GM12878 (cell line): Measurements from ENCODE around the gene TSPAN5. TPM values are rescaled to one million over a fixed set of nuclear protein-coding genes. Genes with fewer than 3 reads are reported as not detected.

Source experiments
- ATAC-seq: fragments of 200-7000 bp; cut with Tn5 transposase; 3 replicates; pipeline ENCODE4 v1.9.1; 2020; ENCODE audit warnings: mild to moderate bottlenecking, moderate library complexity
- BruUV-seq: library from RNA; stranded (reverse); fragments of 400-500 nt; replicated peaks from 2 replicates; lab custom pipeline; 2021; lab: Mats Ljungman, UMichigan
- CTCF ChIA-PET: fragments of 300-600 bp; sonication (Branson Sonifier 250); formaldehyde crosslinking; extraction: SDS; loops from one replicate; lab custom pipeline; 2021; ENCODE audit warnings: inconsistent platforms; lab: Yijun Ruan, JAX
- POLR2A ChIA-PET: fragments of 350-600 bp; formaldehyde crosslinking; extraction: SDS; loops from one replicate; lab custom pipeline; 2021; ENCODE audit warnings: inconsistent platforms; lab: Charles Lee
- RAD21 ChIA-PET: fragments of 300-600 bp; sonication (Branson Sonifier 250); formaldehyde crosslinking; loops from one replicate; lab custom pipeline; 2023; ENCODE audit warnings: antibody characterized with exemption; ENCODE audit not compliant: unreplicated experiment; lab: Charles Lee
- SMC1A ChIA-PET: fragments of 300-600 bp; sonication (Branson Sonifier 250); formaldehyde crosslinking; loops from one replicate; lab custom pipeline; 2023; ENCODE audit not compliant: unreplicated experiment, uncharacterized antibody; lab: Charles Lee
- DNase-seq: peaks from one replicate; pipeline ENCODE4 v3.0.0-alpha.2; 2011; ENCODE audit warnings: low read depth, low spot score
- FAIRE-seq: peaks from 3 replicates; lab custom pipeline; 2011; peaks lifted over from hg19 to GRCh38; lab: Jason Lieb, UNC
- H2AFZ ChIP-seq: 2 replicates; pipeline ENCODE4 v1.6.0; 2011; ENCODE audit warnings: low read depth, low read length, control low read depth; ENCODE audit not compliant: control insufficient read depth
- H3K27ac ChIP-seq: 2 replicates; pipeline ENCODE4 v1.5.1; 2011; ENCODE audit warnings: control low read depth; ENCODE audit not compliant: control insufficient read depth, insufficient read depth
- H3K27me3 ChIP-seq, 2 experiments: replicated peaks in 1 of 2; 2 replicates each; pipeline versions ENCODE4 v1.6.0 to v1.6.1; 2011; ENCODE audit warnings: low read length in 1 of 2; ENCODE audit not compliant: control insufficient read depth in 2 of 2, insufficient read depth in 2 of 2
- H3K36me3 ChIP-seq, 2 experiments: 2 replicates each; pipeline ENCODE4 v1.5.1; 2011; ENCODE audit warnings: low read length in 1 of 2; ENCODE audit not compliant: control insufficient read depth in 2 of 2, insufficient read depth in 2 of 2
- H3K4me1 ChIP-seq: 2 replicates; pipeline ENCODE4 v1.6.1; 2011; ENCODE audit warnings: mild to moderate bottlenecking, low read length, moderate library complexity, mixed read lengths; ENCODE audit not compliant: control insufficient read depth, insufficient read depth
- H3K4me2 ChIP-seq: 2 replicates; pipeline ENCODE4 v1.6.0; 2011; ENCODE audit warnings: control low read depth; ENCODE audit not compliant: control insufficient read depth, insufficient read depth
- H3K4me3 ChIP-seq: fragments of 200-600 bp; sonication (generic); 2 replicates; pipeline ENCODE4 v1.5.1; 2016
- H3K79me2 ChIP-seq: 2 replicates; pipeline ENCODE4 v1.6.0; 2011; ENCODE audit warnings: low read length; ENCODE audit not compliant: control insufficient read depth, insufficient read depth
- H3K9ac ChIP-seq: 2 replicates; pipeline ENCODE4 v1.8.0; 2011; ENCODE audit warnings: low read length, control low read depth, mixed read lengths; ENCODE audit not compliant: control insufficient read depth, insufficient read depth
- H3K9me3 ChIP-seq: replicated peaks from 3 replicates; pipeline ENCODE4 v1.5.1; 2011; ENCODE audit warnings: mild to moderate bottlenecking, low read length; ENCODE audit not compliant: control insufficient read depth, insufficient read depth
- H4K20me1 ChIP-seq: 2 replicates; pipeline ENCODE4 v1.6.0; 2011; ENCODE audit not compliant: control insufficient read depth, insufficient read depth
- EZH2 ChIP-seq: IDR thresholded peaks from 2 replicates; pipeline ENCODE4 v1.6.1; 2012; ENCODE audit warnings: low read depth, mild to moderate bottlenecking, control low read depth, inconsistent platforms, low read length, borderline replicate concordance; ENCODE audit not compliant: control insufficient read depth
- SMAD5 ChIP-seq: IDR thresholded peaks from 2 replicates; pipeline ENCODE4 v1.6.1; 2016; ENCODE audit warnings: antibody characterized with exemption, low read depth
- TARDBP ChIP-seq: IDR thresholded peaks from 2 replicates; pipeline ENCODE4 v1.6.1; 2016; ENCODE audit warnings: borderline replicate concordance
- TCF12 ChIP-seq: IDR thresholded peaks from 2 replicates; pipeline ENCODE4 v1.6.1; 2011; ENCODE audit warnings: low read depth, mild to moderate bottlenecking, low read length
- WGBS: methylation state at CpG from one replicate; pipeline ENCODE4 v1.1.6; 2016; ENCODE audit warnings: low lambda C conversion rate; ENCODE audit not compliant: insufficient replicate concordance, insufficient coverage; ENCODE audit errors: missing lambda C conversion rate; 5-methylcytosine and 5-hydroxymethylcytosine counted together
- in situ Hi-C: fragments of 300-500 bp; cut with MboI; formaldehyde crosslinking; loops from 9 replicates; pipeline ENCODE4 v1.14.3; 2018; ENCODE audit warnings: mixed read lengths
- intact Hi-C: fragments of 100-400 bp; cut with micrococcal nuclease; formaldehyde crosslinking; loops from one replicate; pipeline ENCODE4 v1.14.2; 2022; ENCODE audit not compliant: unreplicated experiment
- polyA plus RNA-seq, 11 experiments: library from polyadenylated mRNA; depleted of rRNA in 4 of 11; unstranded in 6 of 11; stranded (reverse) in 5 of 11; fragments of >200 nt; fragmentation: Nextera tagmentation in 4 of 11; fragmentation: Illumina TruSeq in 1 of 11; extraction: Ambion mirVana in 4 of 11; extraction: Trizol in 1 of 11; gene quantifications; 1 replicate in 1 of 11; 2 replicates in 10 of 11; pipeline versions ENCODE4 v1.2.1 to v1.2.3, GENCODE V29; 2011 to 2016; ENCODE audit warnings: inconsistent platforms in 2 of 11, missing spikeins in 2 of 11, low read depth in 1 of 11
- total RNA-seq, 4 experiments: library from RNA; depleted of rRNA in 3 of 4; stranded (reverse); fragments of >200 nt in 3 of 4; fragmentation: Illumina TruSeq in 1 of 4; extraction: Trizol in 1 of 4; gene quantifications; 2 replicates each; pipeline versions ENCODE4 v1.2.1 to v1.2.3, GENCODE V29; 2013 to 2021
- TF ChIP-seq, protein P1 (sequence below): IDR thresholded peaks from 2 replicates; pipeline ENCODE4 v1.6.1; 2012; ENCODE audit warnings: low read depth, low read length, improper control_type of control experiment
- TF ChIP-seq, protein P2 (sequence below): fragments of 450-650 bp; IDR thresholded peaks from 2 replicates; pipeline ENCODE4 v1.6.1; 2017; ENCODE audit warnings: mild to moderate bottlenecking, moderate library complexity
- TF ChIP-seq, protein P3 (sequence below): fragments of 450-650 bp; IDR thresholded peaks from 2 replicates; pipeline ENCODE4 v1.6.1; 2017; ENCODE audit warnings: mild to moderate bottlenecking

The TSPAN5 gene
- total and polyA plus RNA-seq, 10 of the 15 experiments (the other 5 are each of a cell fraction or from before 2014, with no cell fraction given) = 0.09 to 8.2 (median 0.27) TPM

DNA sequence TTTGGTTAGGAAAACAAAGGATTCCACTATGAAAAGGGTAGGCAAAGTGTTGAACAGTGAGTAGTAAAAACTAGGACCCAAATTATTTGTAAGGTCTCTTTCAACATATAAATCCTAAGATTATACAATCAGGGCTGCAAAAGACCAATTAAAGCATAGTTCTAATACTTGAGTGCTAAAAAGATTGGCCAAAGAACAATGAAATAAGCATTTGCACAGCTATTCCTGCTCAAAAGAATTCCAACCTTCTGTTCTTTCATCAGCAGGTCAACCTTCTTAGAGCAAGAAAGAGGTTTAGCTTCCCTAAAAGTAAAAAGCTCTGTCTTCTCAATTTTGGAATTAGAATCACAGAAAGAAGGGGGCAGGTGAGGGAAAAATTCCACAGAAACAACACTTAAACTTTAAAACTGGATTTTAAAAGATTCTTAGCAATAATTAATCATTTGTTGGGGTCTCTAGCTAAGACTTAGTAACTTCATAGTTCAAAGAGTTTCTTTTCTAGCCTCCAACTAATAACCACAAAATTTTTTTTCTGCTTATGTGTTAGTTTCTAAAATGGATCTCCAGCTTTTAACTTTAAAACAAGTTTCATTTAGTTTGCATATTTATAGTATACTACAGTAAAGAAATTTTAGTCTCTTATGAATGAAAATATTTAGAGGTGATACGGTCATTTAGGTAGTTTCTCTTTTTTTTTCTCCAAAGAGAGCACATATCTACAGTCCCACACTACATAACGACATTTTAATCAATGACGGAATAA lies 16.3 kb downstream of the TSPAN5 start:
- RAD21 ChIA-PET = interaction anchor here (0.7 to 1.6 kb wide), 6 partner anchors 13 to 174 kb away, joined by 3 to 5 read pairs (median 3); no protein-coding TSS in a partner anchor
- intact Hi-C loops = no loop called here
- H3K4me2 ChIP-seq = no peak overlapping the region
- BruUV-seq = no TSS peak
- H3K27ac ChIP-seq = no peak overlapping the region
- H3K27me3 ChIP-seq = no peaks in the 10 kb centered on the region
- H3K9ac ChIP-seq = no peak overlapping the region
- H3K9me3 ChIP-seq = no peaks in the 10 kb centered on the region
- POLR2A ChIA-PET = interaction anchor here (0.5 kb wide), 2 partner anchors 277 to 364 kb away, joined by 3 to 6 read pairs; no protein-coding TSS in a partner anchor
- no peak overlapping the region for H2AFZ ChIP-seq
- SMC1A ChIA-PET = interaction anchor here (0.8 to 1.5 kb wide), 11 partner anchors 11 to 226 kb away, joined by 3 to 4 read pairs (median 3); partner anchors contain the start of gene TSPAN5
- in situ Hi-C loops = no loop called here
- H3K4me1 ChIP-seq = no peaks in the 10 kb centered on the region
- 50% methylated on average over 3 of the region's 3 CpGs for WGBS
- CTCF ChIA-PET = interaction anchor here (0.6 to 2.1 kb wide), 7 partner anchors 13 to 498 kb away, joined by 3 to 7 read pairs (median 3); no protein-coding TSS in a partner anchor
- TF ChIP-seq TCF12 (no peak), EZH2 (no peak)
- TF ChIP-seq, protein P1, sequence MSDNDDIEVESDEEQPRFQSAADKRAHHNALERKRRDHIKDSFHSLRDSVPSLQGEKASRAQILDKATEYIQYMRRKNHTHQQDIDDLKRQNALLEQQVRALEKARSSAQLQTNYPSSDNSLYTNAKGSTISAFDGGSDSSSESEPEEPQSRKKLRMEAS = no peak
- FAIRE-seq (peak; percentile 38), DNase-seq (no peak), ATAC-seq (no peak)
- no peaks in the 10 kb centered on the region for H3K36me3 ChIP-seq
- no peak overlapping the region for H3K4me3 ChIP-seq
- H4K20me1 ChIP-seq = no peaks in the 10 kb centered on the region
- H3K79me2 ChIP-seq = no peaks in the 10 kb centered on the region

DNA sequence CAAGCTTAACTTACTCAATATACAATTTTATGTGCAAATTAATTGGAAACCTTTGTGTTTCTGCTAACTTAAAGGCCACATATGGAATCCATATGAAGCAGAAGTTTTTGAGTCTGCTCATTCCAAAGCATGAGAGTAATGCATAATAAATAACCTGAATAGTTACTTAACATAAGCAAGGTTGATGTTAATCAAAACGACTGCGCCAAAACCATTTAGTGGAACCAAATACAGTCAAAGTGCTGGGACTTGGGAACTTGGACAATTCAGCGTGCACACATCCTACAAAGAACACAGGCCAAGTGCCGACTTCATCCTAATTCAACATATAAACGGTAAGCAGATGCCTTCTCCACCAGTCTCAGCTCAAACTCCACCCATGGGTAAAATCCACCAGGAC lies 17.0 kb downstream of the TSPAN5 start:
- FAIRE-seq (no peak), ATAC-seq (no peak), DNase-seq (no peak)
- 76% methylated on average over 5 of the region's 5 CpGs for WGBS
- ChIA-PET SMC1A (interaction anchor here (0.8 to 1.5 kb wide), 7 partner anchors 22 to 354 kb away, joined by 3 to 4 read pairs (median 3); partner anchors contain the start of gene METAP1), POLR2A (no interaction called here), RAD21 (interaction anchor here (0.8 to 1.6 kb wide), 6 partner anchors 13 to 173 kb away, joined by 3 to 5 read pairs (median 4); no protein-coding TSS in a partner anchor), CTCF (interaction anchor here (0.6 to 2.1 kb wide), 4 partner anchors 14 to 302 kb away, joined by 3 to 7 read pairs (median 4); no protein-coding TSS in a partner anchor)
- no peaks in the 10 kb centered on the region for H3K9me3 ChIP-seq
- no peaks in the 10 kb centered on the region for H3K79me2 ChIP-seq
- in situ Hi-C loops = no loop called here
- H3K36me3 ChIP-seq = no peaks in the 10 kb centered on the region
- no peaks in the 10 kb centered on the region for H3K27me3 ChIP-seq
- H4K20me1 ChIP-seq = no peaks in the 10 kb centered on the region
- intact Hi-C loops = no loop called here
- H3K4me3 ChIP-seq = no peak overlapping the region
- no peak overlapping the region for H3K27ac ChIP-seq
- no peak overlapping the region for H3K4me2 ChIP-seq
- no peak overlapping the region for H3K9ac ChIP-seq
- H3K4me1 ChIP-seq = no peaks in the 10 kb centered on the region
- BruUV-seq = no TSS peak
- H2AFZ ChIP-seq = no peak overlapping the region
- TF ChIP-seq, protein P2, sequence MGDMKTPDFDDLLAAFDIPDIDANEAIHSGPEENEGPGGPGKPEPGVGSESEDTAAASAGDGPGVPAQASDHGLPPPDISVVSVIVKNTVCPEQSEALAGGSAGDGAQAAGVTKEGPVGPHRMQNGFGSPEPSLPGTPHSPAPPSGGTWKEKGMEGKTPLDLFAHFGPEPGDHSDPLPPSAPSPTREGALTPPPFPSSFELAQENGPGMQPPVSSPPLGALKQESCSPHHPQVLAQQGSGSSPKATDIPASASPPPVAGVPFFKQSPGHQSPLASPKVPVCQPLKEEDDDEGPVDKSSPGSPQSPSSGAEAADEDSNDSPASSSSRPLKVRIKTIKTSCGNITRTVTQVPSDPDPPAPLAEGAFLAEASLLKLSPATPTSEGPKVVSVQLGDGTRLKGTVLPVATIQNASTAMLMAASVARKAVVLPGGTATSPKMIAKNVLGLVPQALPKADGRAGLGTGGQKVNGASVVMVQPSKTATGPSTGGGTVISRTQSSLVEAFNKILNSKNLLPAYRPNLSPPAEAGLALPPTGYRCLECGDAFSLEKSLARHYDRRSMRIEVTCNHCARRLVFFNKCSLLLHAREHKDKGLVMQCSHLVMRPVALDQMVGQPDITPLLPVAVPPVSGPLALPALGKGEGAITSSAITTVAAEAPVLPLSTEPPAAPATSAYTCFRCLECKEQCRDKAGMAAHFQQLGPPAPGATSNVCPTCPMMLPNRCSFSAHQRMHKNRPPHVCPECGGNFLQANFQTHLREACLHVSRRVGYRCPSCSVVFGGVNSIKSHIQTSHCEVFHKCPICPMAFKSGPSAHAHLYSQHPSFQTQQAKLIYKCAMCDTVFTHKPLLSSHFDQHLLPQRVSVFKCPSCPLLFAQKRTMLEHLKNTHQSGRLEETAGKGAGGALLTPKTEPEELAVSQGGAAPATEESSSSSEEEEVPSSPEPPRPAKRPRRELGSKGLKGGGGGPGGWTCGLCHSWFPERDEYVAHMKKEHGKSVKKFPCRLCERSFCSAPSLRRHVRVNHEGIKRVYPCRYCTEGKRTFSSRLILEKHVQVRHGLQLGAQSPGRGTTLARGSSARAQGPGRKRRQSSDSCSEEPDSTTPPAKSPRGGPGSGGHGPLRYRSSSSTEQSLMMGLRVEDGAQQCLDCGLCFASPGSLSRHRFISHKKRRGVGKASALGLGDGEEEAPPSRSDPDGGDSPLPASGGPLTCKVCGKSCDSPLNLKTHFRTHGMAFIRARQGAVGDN = no peak
- TF ChIP-seq, protein P3, sequence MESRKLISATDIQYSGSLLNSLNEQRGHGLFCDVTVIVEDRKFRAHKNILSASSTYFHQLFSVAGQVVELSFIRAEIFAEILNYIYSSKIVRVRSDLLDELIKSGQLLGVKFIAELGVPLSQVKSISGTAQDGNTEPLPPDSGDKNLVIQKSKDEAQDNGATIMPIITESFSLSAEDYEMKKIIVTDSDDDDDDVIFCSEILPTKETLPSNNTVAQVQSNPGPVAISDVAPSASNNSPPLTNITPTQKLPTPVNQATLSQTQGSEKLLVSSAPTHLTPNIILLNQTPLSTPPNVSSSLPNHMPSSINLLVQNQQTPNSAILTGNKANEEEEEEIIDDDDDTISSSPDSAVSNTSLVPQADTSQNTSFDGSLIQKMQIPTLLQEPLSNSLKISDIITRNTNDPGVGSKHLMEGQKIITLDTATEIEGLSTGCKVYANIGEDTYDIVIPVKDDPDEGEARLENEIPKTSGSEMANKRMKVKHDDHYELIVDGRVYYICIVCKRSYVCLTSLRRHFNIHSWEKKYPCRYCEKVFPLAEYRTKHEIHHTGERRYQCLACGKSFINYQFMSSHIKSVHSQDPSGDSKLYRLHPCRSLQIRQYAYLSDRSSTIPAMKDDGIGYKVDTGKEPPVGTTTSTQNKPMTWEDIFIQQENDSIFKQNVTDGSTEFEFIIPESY = no peak
- TF ChIP-seq SMAD5 (no peak), TARDBP (no peak)
